HEK293 (cell line): Measurements from ENCODE around the gene CD276.

Experiments used
- CTCF ChIA-PET: fragments of 350-600 bp; formaldehyde crosslinking; extraction: SDS; loops from one replicate; lab custom pipeline; 2021; ENCODE audit warnings: antibody characterized with exemption; lab: Yijun Ruan, JAX
- POLR2A ChIA-PET: fragments of 300-600 bp; formaldehyde crosslinking; extraction: SDS; loops from one replicate; lab custom pipeline; 2020; ENCODE audit warnings: antibody characterized with exemption, inconsistent platforms; lab: Yijun Ruan, JAX
- H3K27ac ChIP-seq: fragments of 200-500 bp; sonication (Bioruptor generic); 2 replicates; pipeline ENCODE4 v1.5.1; 2014; ENCODE audit warnings: low read depth, low read length, control low read depth, inconsistent platforms; ENCODE audit errors: extremely low read depth
- H3K36me3 ChIP-seq, 2 experiments: fragments of 200-500 bp in 1 of 2; sonication (Bioruptor generic) in 1 of 2; 1 replicate in 1 of 2; 2 replicates in 1 of 2; pipeline ENCODE4 v1.5.1; 2014 to 2017; ENCODE audit warnings: inconsistent platforms in 2 of 2, low read length in 2 of 2; ENCODE audit not compliant: control insufficient read depth in 2 of 2, insufficient read depth in 1 of 2
- H3K4me1 ChIP-seq: fragments of 200-500 bp; sonication (Bioruptor generic); 2 replicates; pipeline ENCODE4 v1.5.1; 2014; ENCODE audit warnings: mild to moderate bottlenecking, low read length, inconsistent platforms; ENCODE audit not compliant: control insufficient read depth, insufficient read depth
- H3K4me3 ChIP-seq: 2 replicates; pipeline ENCODE4 v1.5.1; 2011; ENCODE audit warnings: low read depth, mild to moderate bottlenecking, control low read depth, low read length, moderate library complexity
- H3K9me3 ChIP-seq: fragments of 200-500 bp; sonication (Bioruptor generic); 2 replicates; pipeline ENCODE4 v1.5.1; 2014; ENCODE audit warnings: low read depth, low read length, inconsistent platforms; ENCODE audit not compliant: control insufficient read depth, insufficient read depth
- BCL11A ChIP-seq: fragments of 450-650 bp; formaldehyde crosslinking; IDR thresholded peaks from 2 replicates; pipeline ENCODE4 v1.5.1; 2016; ENCODE audit warnings: low read depth, missing biosample characterization, missing genetic modification characterization
- GLIS2 ChIP-seq: fragments of 450-650 bp; formaldehyde crosslinking; IDR thresholded peaks from 2 replicates; pipeline ENCODE4 v1.5.1; 2016; ENCODE audit warnings: missing biosample characterization, missing genetic modification characterization
- IKZF3 ChIP-seq: fragments of 450-650 bp; IDR thresholded peaks from 2 replicates; pipeline ENCODE4 v1.5.0; 2018; ENCODE audit warnings: missing biosample characterization, mild to moderate bottlenecking, missing genetic modification characterization, moderate library complexity
- INSM2 ChIP-seq: fragments of 450-650 bp; formaldehyde crosslinking; IDR thresholded peaks from 2 replicates; pipeline ENCODE4 v1.5.1; 2016; ENCODE audit warnings: missing biosample characterization, missing genetic modification characterization
- KLF17 ChIP-seq: fragments of 450-650 bp; formaldehyde crosslinking; IDR thresholded peaks from 2 replicates; pipeline ENCODE4 v1.5.1; 2016; ENCODE audit warnings: missing biosample characterization, missing genetic modification characterization
- MEIS1 ChIP-seq: sonication (generic); formaldehyde crosslinking; IDR thresholded peaks from 2 replicates; pipeline ENCODE4 v1.8.1; 2022; ENCODE audit warnings: missing genetic modification reagents, mild to moderate bottlenecking, borderline replicate concordance
- SCRT2 ChIP-seq: fragments of 450-650 bp; formaldehyde crosslinking; IDR thresholded peaks from 2 replicates; pipeline ENCODE4 v1.5.1; 2016; ENCODE audit warnings: missing biosample characterization, missing genetic modification characterization
- SP7 ChIP-seq: fragments of 450-650 bp; formaldehyde crosslinking; IDR thresholded peaks from 2 replicates; pipeline ENCODE4 v1.5.1; 2016; ENCODE audit warnings: missing biosample characterization, missing genetic modification characterization
- WT1 ChIP-seq: fragments of 450-650 bp; formaldehyde crosslinking; IDR thresholded peaks from 2 replicates; pipeline ENCODE4 v1.5.1; 2016; ENCODE audit warnings: missing biosample characterization, missing genetic modification characterization
- ZFHX2 ChIP-seq: fragments of 450-650 bp; formaldehyde crosslinking; conservative IDR thresholded peaks from 2 replicates; pipeline ENCODE4 v1.5.1; 2016; ENCODE audit warnings: missing biosample characterization, missing genetic modification characterization
- ZNF138 ChIP-seq: fragments of 450-650 bp; formaldehyde crosslinking; IDR thresholded peaks from 2 replicates; pipeline ENCODE4 v1.5.1; 2016; ENCODE audit warnings: missing biosample characterization, missing genetic modification characterization, borderline replicate concordance
- ZNF280D ChIP-seq: fragments of 450-650 bp; formaldehyde crosslinking; IDR thresholded peaks from 2 replicates; pipeline ENCODE4 v1.5.1; 2016; ENCODE audit warnings: missing biosample characterization, missing genetic modification characterization
- ZNF549 ChIP-seq: fragments of 450-650 bp; IDR thresholded peaks from 2 replicates; pipeline ENCODE4 v1.5.1; 2018; ENCODE audit warnings: missing biosample characterization, missing genetic modification characterization, mild to moderate bottlenecking, inconsistent platforms, moderate library complexity
- ZNF660 ChIP-seq: fragments of 450-650 bp; IDR thresholded peaks from 2 replicates; pipeline ENCODE4 v1.5.1; 2018; ENCODE audit warnings: missing biosample characterization, mild to moderate bottlenecking, missing genetic modification characterization
- ZNF670 ChIP-seq: fragments of 450-650 bp; formaldehyde crosslinking; IDR thresholded peaks from 2 replicates; pipeline ENCODE4 v1.5.1; 2016; ENCODE audit warnings: missing biosample characterization, missing genetic modification characterization, low read depth
- ZNF768 ChIP-seq: fragments of 450-650 bp; formaldehyde crosslinking; IDR thresholded peaks from 2 replicates; pipeline ENCODE4 v1.5.1; 2018; ENCODE audit warnings: missing biosample characterization, mild to moderate bottlenecking, missing genetic modification characterization
- ZNF785 ChIP-seq: fragments of 450-650 bp; formaldehyde crosslinking; IDR thresholded peaks from 2 replicates; pipeline ENCODE4 v1.5.1; 2016; ENCODE audit warnings: missing biosample characterization, missing genetic modification characterization
- ZSCAN30 ChIP-seq: fragments of 450-650 bp; IDR thresholded peaks from 2 replicates; pipeline ENCODE4 v1.5.1; 2018; ENCODE audit warnings: missing biosample characterization, mild to moderate bottlenecking, missing genetic modification characterization, moderate library complexity
- TF ChIP-seq, protein P1 (sequence below): fragments of 450-650 bp; formaldehyde crosslinking; IDR thresholded peaks from 2 replicates; pipeline ENCODE4 v1.5.1; 2016; ENCODE audit warnings: missing biosample characterization, missing genetic modification characterization
- TF ChIP-seq, protein P2 (sequence below): fragments of 450-650 bp; formaldehyde crosslinking; IDR thresholded peaks from 2 replicates; pipeline ENCODE4 v1.5.1; 2017; ENCODE audit warnings: missing biosample characterization, missing genetic modification characterization

The CD276 gene

GRCh38 chr15:73749971-73750370, 65.8 kb downstream of the CD276 start:
- TF ChIP-seq WT1 (no peak), ZNF549 (tag by site-specific recombination) (no peak), SCRT2 (tag by site-specific recombination) (no peak), SP7 (tag by site-specific recombination) (no peak), MEIS1 (CRISPR knock-in tag) (no peak), ZNF660 (tag by site-specific recombination) (no peak)
- TF ChIP-seq, protein P1, sequence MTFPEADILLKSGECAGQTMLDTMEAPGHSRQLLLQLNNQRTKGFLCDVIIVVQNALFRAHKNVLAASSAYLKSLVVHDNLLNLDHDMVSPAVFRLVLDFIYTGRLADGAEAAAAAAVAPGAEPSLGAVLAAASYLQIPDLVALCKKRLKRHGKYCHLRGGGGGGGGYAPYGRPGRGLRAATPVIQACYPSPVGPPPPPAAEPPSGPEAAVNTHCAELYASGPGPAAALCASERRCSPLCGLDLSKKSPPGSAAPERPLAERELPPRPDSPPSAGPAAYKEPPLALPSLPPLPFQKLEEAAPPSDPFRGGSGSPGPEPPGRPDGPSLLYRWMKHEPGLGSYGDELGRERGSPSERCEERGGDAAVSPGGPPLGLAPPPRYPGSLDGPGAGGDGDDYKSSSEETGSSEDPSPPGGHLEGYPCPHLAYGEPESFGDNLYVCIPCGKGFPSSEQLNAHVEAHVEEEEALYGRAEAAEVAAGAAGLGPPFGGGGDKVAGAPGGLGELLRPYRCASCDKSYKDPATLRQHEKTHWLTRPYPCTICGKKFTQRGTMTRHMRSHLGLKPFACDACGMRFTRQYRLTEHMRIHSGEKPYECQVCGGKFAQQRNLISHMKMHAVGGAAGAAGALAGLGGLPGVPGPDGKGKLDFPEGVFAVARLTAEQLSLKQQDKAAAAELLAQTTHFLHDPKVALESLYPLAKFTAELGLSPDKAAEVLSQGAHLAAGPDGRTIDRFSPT (tag by site-specific recombination): no peak
- CTCF ChIA-PET: interaction anchor here (0.8 to 1.2 kb wide), 3 partner anchors 18 to 29 kb away, joined by 3 to 5 read pairs (median 3); no protein-coding TSS in a partner anchor
- POLR2A ChIA-PET: no interaction called here

DNA sequence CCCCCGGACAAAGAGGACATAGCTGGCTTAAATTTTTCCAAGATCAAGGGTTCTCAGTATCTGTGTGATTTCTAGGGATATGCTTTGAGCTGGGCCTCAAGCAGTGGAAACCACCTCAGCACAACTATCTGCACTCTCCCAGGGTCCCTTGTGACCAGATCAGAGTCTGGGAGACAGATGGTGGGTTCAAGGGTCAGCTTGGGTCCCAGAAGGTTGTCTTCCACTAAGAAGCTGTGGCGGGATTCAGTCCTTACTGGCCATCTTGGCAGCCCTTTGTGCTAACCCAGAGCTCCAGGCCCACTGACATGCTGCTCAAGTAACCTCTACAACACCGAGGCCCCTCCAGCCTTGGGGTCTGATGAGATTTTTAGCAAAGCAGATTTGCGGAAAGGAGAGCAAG, 66.3 kb downstream of the CD276 start:
- ChIA-PET POLR2A (no interaction called here), CTCF (interaction anchor here (0.6 to 1.2 kb wide), 3 partner anchors 21 to 1026 kb away, joined by 3 to 5 read pairs (median 3); no protein-coding TSS in a partner anchor)
- peaks cover 0 to 10% of the 10 kb centered on the region in 2 experiments; a peak in 1 of 3 replicates for H3K36me3 ChIP-seq
- no peak for TF ChIP-seq IKZF3 (tag by site-specific recombination)
- TF ChIP-seq ZNF785 (tag by site-specific recombination): no peak
- no peak for TF ChIP-seq ZFHX2
- TF ChIP-seq, protein P2, sequence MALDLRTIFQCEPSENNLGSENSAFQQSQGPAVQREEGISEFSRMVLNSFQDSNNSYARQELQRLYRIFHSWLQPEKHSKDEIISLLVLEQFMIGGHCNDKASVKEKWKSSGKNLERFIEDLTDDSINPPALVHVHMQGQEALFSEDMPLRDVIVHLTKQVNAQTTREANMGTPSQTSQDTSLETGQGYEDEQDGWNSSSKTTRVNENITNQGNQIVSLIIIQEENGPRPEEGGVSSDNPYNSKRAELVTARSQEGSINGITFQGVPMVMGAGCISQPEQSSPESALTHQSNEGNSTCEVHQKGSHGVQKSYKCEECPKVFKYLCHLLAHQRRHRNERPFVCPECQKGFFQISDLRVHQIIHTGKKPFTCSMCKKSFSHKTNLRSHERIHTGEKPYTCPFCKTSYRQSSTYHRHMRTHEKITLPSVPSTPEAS: no peak
- TF ChIP-seq ZSCAN30 (tag by site-specific recombination): no peak
- TF ChIP-seq KLF17 (tag by site-specific recombination): no peak
- no peak for TF ChIP-seq ZNF138 (tag by site-specific recombination)
- no peak for TF ChIP-seq ZNF768 (tag by site-specific recombination)
- TF ChIP-seq BCL11A (tag by site-specific recombination): no peak
- TF ChIP-seq ZNF670 (tag by site-specific recombination): no peak
- no peak for TF ChIP-seq GLIS2
- TF ChIP-seq SCRT2 (tag by site-specific recombination): no peak
- no peak for TF ChIP-seq ZNF280D
- no peak for TF ChIP-seq INSM2 (tag by site-specific recombination)
- no peak overlapping the region for H3K4me3 ChIP-seq
- H3K4me1 ChIP-seq: no peaks in the 10 kb centered on the region; the same call in 1 of the 2 replicates
- H3K27ac ChIP-seq: no peak overlapping the region
- no peaks in the 10 kb centered on the region for H3K9me3 ChIP-seq

More at GRCh38 chr15:73749971-73750370, 65.8 kb downstream of the CD276 start:
- Histone ChIP-seq H3K36me3 (peaks cover 0 to 10% of the 10 kb centered on the region in 2 experiments; a peak in 1 of 3 replicates), H3K4me3 (no peak overlapping the region), H3K27ac (no peak overlapping the region), H3K9me3 (no peaks in the 10 kb centered on the region), H3K4me1 (no peaks in the 10 kb centered on the region; the same call in 1 of the 2 replicates)
